GM18517 (cell line): ENCODE results near the gene MYO5B.
"Not testable (repeated sequence)": the region's sequence is repeated elsewhere in the genome, so short reads cannot be mapped to it uniquely, and the experiment has no call there.

Experiments used
- ATAC-seq: cut with Tn5 transposase; IDR thresholded peaks from one replicate; pipeline ENCODE4 v1.9.1; 2021; ENCODE audit warnings: mild to moderate bottlenecking, moderate library complexity; ENCODE audit not compliant: unreplicated experiment

MYO5B gene

GRCh38 chr18:50107468-50107977 is 87.4 kb downstream of the MYO5B start:
- no peak for ATAC-seq

GRCh38 chr18:50105027-50105426 is 89.9 kb downstream of the MYO5B start:
- no peak for ATAC-seq

GRCh38 chr18:50104421-50104820 is 90.5 kb downstream of the MYO5B start:
- ATAC-seq: no peak

DNA sequence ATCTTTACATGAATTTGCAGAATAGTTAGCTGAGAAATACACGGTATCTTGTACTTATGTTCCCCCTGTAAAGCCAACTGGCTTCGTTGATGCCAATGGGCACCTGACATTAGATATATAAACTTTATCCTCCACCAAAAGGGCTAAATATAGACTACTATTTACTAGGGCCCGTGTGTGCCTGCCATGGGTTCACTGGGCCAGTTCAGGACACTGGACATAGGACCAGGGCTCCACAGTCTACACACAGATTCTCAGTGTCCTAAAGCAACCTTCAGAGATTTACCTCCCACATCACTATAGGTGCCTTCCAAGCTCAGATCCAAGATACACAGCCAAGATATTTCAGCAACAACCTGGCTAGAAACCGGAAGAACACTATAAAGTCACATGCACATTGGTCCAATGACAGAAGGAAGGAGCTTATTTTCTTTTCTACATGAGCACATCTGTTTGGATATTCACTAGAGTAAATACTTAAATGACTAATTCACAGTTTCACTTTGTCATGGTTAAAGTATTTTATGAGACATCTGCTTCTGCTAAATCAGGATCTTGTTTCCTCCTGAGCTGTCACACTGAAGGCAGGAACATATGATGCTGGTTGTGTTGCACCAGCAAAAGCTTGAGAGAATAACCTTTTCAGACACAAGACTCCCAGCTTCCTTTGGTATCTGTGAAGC is 95.1 kb downstream of the MYO5B start:
- ATAC-seq: peak; percentile 90

DNA sequence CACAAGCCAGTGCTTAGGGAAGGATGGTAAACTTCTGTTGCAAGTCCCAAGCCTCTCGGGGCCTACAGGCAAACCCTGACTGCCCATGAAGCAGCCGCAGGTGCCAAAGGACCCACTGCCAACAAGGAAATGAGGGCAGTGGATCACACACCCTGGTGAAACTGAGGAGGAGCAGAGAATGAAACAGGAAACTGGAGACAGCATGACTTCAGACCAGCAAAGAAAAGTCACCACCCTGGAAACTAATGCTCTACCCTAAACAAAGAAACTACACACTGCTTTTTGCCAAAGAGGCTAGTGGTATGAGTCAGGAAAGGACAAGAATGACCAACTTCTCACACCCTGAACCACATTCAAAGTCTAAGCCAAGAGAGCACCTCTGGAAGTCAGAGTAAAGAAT is 97.2 kb downstream of the MYO5B start:
- ATAC-seq: no peak

- no peak for ATAC-seq
Measured at GRCh38 chr18:50096766-50097435, 98.0 kb downstream of the MYO5B start.

DNA sequence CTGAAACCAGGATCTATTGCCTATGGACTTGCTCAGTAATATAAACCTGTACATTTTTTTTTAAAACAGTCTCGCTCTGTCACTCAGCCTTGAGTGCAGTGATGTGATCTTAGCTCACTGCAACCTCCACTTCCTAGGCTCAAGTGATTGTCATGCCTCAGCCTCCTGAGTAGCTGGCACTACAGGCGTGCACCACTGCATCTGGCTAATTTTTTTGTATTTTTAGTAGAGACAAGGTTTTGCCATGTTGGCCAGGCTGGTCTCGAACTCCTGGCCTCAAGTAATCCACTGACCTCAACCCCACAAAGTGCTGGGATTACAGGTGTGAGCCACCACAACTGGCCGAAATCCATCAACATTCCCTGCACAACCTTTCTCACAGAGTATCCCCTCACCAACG is 100.2 kb downstream of the MYO5B start:
- ATAC-seq: not testable (repeated sequence)

- no peak for ATAC-seq
Measured at GRCh38 chr18:50094221-50094773, 100.7 kb downstream of the MYO5B start.

- no peak for ATAC-seq
Measured at GRCh38 chr18:50093366-50094064, 101.4 kb downstream of the MYO5B start.

GRCh38 chr18:50092245-50092805 is 102.6 kb downstream of the MYO5B start:
- no peak for ATAC-seq

- no peak for ATAC-seq
Measured at GRCh38 chr18:50091509-50092244, 103.3 kb downstream of the MYO5B start.

DNA sequence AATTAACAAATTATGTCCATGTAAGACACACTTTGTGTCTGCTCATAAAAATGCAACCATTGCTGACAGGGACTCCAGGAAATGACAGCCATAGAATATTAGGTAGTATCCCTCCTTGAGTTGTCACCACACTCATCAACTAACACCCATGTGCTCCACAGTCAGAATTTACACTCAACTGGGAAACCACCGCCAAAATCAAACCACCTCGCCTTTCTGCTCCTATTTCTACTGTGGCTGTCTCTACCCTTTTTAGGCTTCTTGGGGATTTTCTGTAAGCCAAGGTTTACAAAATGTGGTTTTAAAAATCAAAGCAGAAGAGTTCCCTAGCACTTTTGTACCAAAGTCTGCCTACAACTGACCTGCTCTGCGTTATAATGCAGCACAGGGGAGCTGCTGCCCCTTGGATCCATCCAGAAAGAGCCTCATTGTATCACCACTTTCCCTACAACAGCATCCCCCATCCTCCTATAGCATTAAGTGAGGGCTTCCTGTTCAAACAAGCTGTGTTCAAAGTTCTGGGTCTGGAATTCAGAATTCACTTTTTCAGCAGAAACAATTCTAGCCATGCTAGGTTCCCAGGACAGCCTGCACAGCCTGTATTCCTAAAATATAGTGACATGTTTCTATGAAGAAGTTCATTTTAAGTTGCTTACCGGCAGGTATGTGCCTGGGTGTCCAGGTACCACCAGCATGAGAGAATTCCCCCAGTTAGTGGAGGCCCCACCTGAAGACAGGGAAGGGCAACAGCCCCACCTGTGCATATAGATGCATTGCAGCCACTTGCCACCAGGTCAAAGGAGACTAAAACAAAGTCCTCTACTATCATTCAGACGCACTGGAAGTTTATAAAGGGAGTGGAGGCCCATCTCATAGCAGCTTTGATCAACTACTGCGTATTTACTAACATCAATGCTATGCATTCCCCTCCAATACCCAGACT is 104.3 kb downstream of the MYO5B start:
- ATAC-seq: no peak

DNA sequence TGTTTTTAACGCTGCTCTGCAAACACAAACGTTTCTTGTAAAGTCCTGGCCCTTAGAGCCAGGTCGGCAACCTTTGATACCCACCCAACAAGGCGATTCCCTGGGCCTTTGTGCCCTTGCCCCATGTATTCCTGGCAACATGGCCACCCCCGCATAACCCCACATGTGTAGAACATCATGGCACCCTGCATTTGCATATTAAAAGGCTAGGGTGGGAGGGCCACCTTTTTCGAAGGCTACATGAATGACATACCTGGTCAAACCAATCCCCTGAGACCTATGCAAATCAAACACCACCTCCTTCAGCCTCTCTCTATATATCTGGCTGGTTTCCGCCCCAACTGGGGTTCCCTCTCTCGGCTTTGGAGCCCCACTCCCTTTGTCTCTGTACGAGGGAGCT is 105.2 kb downstream of the MYO5B start:
- no peak for ATAC-seq

- ATAC-seq: no peak
Measured at GRCh38 chr18:50083708-50084107, 111.2 kb downstream of the MYO5B start.

- no peak for ATAC-seq
Measured at GRCh38 chr18:50080932-50081560, 113.9 kb downstream of the MYO5B start.

GRCh38 chr18:50080316-50080715 is 114.6 kb downstream of the MYO5B start:
- no peak for ATAC-seq

- no peak for ATAC-seq
Measured at GRCh38 chr18:50079571-50080295, 115.2 kb downstream of the MYO5B start.

GRCh38 chr18:50076277-50076676 is 118.7 kb downstream of the MYO5B start:
- no peak for ATAC-seq
